ENCODE results near the gene DYRK4. TPM values are rescaled to one million over a fixed set of nuclear protein-coding genes. Genes with fewer than 3 reads are reported as not detected.

Gene DYRK4
- total and polyA plus RNA-seq, 2 of the 13 experiments (the other 11 are each of a cell fraction or from before 2014, with no cell fraction given): 29.4 to 40.2 TPM

GRCh38 chr12:4564818-4565217, 2.8 kb downstream of the DYRK4 start (continued):
- TF ChIP-seq ZNF335 (CRISPR knock-in tag; IDR thresholded peaks at IDR 0.05) (no peak), ZNF766 (CRISPR knock-in tag; IDR thresholded peaks at IDR 0.05; ENCODE audit: borderline replicate concordance) (no peak), NR2F6 (IDR thresholded peaks at IDR 0.05) (no peak), NR2F6 (CRISPR knock-in tag; IDR thresholded peaks at IDR 0.05) (no peak), ZSCAN21 (CRISPR knock-in tag; IDR thresholded peaks at IDR 0.05; ENCODE audit: borderline replicate concordance) (no peak), ZNF414 (CRISPR knock-in tag; IDR thresholded peaks at IDR 0.05) (no peak), PAF1 (CRISPR knock-in tag; IDR thresholded peaks at IDR 0.05) (no peak), NFYC (CRISPR knock-in tag; IDR thresholded peaks at IDR 0.05) (no peak)

DNA sequence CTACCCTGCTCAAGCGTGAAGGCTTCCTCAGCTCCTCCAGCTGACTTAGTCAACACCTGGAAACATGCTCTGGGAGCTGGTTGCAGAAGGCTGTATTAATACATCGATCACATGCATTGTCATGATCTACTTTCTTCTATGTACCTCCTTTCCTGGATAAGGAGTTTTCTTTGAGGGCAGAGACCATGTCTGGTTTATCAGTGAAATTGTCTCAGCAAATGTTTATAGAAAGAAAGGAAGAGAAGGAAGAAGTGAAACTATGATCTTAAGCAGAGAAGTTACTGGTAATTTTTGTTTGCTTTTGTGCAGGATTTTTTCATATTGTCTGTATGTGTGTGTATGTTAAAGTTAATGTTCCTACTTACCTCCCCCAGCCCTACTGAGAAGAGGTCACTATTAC, 4.5 kb downstream of the DYRK4 start:
- Histone ChIP-seq H3K9me3 (ENCODE audit: low read length) (no peaks in the 10 kb centered on the region), H3K4me1 (ENCODE audit: insufficient read depth, low read length) (peaks cover 13% of the 10 kb centered on the region), H3K36me3 (replicated peaks in 1 of 2; ENCODE audit: control insufficient read depth in 1 of 2, insufficient read depth in 2 of 2, low read length in 2 of 2) (no peaks in the 10 kb centered on the region), H4K20me1 (ENCODE audit: insufficient read depth, low read length) (no peaks in the 10 kb centered on the region), H3K9ac (ENCODE audit: insufficient read depth, low read depth, low read length) (no peak overlapping the region), H3K27ac (ENCODE audit: extremely low read length, insufficient read depth, low read length) (no peak overlapping the region), H3K4me2 (ENCODE audit: low read depth, low read length) (no peak overlapping the region), H3K79me2 (ENCODE audit: insufficient read depth, low read length) (no peaks in the 10 kb centered on the region), H2AFZ (ENCODE audit: low read length) (no peak overlapping the region), H3K4me3 (replicated peaks in 1 of 3; ENCODE audit: insufficient read depth in 1 of 3, low read depth in 2 of 3, low read length in 3 of 3) (no peak overlapping the region), H3K27me3 (ENCODE audit: control insufficient read depth in 1 of 2, insufficient read depth in 2 of 2, low read length in 2 of 2) (no peaks in the 10 kb centered on the region)
- ATAC-seq (no peak), DNase-seq (ENCODE audit: low spot score) (no peak), FAIRE-seq (no peak)
- no peak for TF ChIP-seq ZNF773 (CRISPR knock-in tag; IDR thresholded peaks at IDR 0.05; ENCODE audit: borderline replicate concordance)
- no peak for TF ChIP-seq AKAP8 (CRISPR knock-in tag; IDR thresholded peaks at IDR 0.05)
- no peak for TF ChIP-seq ZNF687 (CRISPR knock-in tag; IDR thresholded peaks at IDR 0.05)
- TF ChIP-seq ZNF883 (CRISPR knock-in tag; IDR thresholded peaks at IDR 0.05; ENCODE audit: not compliant biosample characterization): no peak
- no peak for TF ChIP-seq NFE2 (CRISPR knock-in tag; IDR thresholded peaks at IDR 0.05)
- no peak for TF ChIP-seq ZNF251 (CRISPR knock-in tag; IDR thresholded peaks at IDR 0.05)
- intact Hi-C loops (cut with micrococcal nuclease; ENCODE audit: unreplicated experiment) (no loop called here), in situ Hi-C loops (cut with HindIII; ENCODE audit: extremely low pct_ligation_motif_present, low pct_unique_long_range_greater_than_20kb) (no loop called here)
- POLR2A ChIA-PET: no interaction called here
- CTCF ChIA-PET (ENCODE audit: low intra/inter-chr PET ratio, low total read pairs): no interaction called here
- no TSS peak for BruUV-seq (replicated peaks)
- WGBS (ENCODE audit: low lambda C conversion rate): 35% methylated on average over 2 of the region's 2 CpGs
